Chondrocyte (in vitro differentiated cells): Measurements from ENCODE around the gene GPM6B. TPM values are rescaled to one million over a fixed set of nuclear protein-coding genes. Genes with fewer than 3 reads are reported as not detected.

ENCODE experiments used
- DNase-seq: peaks from one replicate; pipeline ENCODE4 v3.0.0; 2021; ENCODE audit warnings: mixed read lengths, low spot score
- H3K27ac Mint-ChIP-seq: one replicate; pipeline ENCODE4 v1.8.0; 2021; ENCODE audit warnings: mild to moderate bottlenecking, moderate library complexity, mixed read lengths; ENCODE audit not compliant: unreplicated experiment
- H3K27me3 Mint-ChIP-seq: 2 replicates; pipeline ENCODE4 v1.8.0; 2021; ENCODE audit warnings: low read depth, mixed read lengths
- H3K36me3 Mint-ChIP-seq: 2 replicates; pipeline ENCODE4 v1.8.0; 2021; ENCODE audit warnings: low read depth, mixed read lengths
- H3K4me1 Mint-ChIP-seq: 2 replicates; pipeline ENCODE4 v1.8.0; 2021; ENCODE audit warnings: low read depth, mild to moderate bottlenecking, mixed read lengths
- H3K4me3 Mint-ChIP-seq: one replicate; pipeline ENCODE4 v1.8.0; 2021; ENCODE audit warnings: mild to moderate bottlenecking, moderate library complexity, mixed read lengths; ENCODE audit not compliant: unreplicated experiment
- H3K9me3 Mint-ChIP-seq: 2 replicates; pipeline ENCODE4 v1.8.0; 2021; ENCODE audit warnings: low read depth, mixed read lengths
- total RNA-seq: library from RNA; stranded (reverse); gene quantifications from 3 replicates; pipeline ENCODE4 v1.2.1, GENCODE V29; 2021
- TF ChIP-seq, protein P1 (sequence below): fragments of 200-600 bp; sonication (generic); IDR thresholded peaks from 2 replicates; pipeline ENCODE4 v1.5.0; 2021; ENCODE audit warnings: antibody characterized with exemption, mild to moderate bottlenecking, moderate library complexity

The GPM6B gene
- total RNA-seq, 1 donor from 2014 or later: 28.8 TPM

- peaks cover 14% of the 10 kb centered on the region for H3K36me3 Mint-ChIP-seq
- no peak overlapping the region for H3K27ac Mint-ChIP-seq
- H3K4me1 Mint-ChIP-seq: no peaks in the 10 kb centered on the region
- no peak for DNase-seq
- no peaks in the 10 kb centered on the region for H3K27me3 Mint-ChIP-seq
- peaks cover 2% of the 10 kb centered on the region for H3K9me3 Mint-ChIP-seq
- H3K4me3 Mint-ChIP-seq: no peak overlapping the region
- TF ChIP-seq, protein P1, sequence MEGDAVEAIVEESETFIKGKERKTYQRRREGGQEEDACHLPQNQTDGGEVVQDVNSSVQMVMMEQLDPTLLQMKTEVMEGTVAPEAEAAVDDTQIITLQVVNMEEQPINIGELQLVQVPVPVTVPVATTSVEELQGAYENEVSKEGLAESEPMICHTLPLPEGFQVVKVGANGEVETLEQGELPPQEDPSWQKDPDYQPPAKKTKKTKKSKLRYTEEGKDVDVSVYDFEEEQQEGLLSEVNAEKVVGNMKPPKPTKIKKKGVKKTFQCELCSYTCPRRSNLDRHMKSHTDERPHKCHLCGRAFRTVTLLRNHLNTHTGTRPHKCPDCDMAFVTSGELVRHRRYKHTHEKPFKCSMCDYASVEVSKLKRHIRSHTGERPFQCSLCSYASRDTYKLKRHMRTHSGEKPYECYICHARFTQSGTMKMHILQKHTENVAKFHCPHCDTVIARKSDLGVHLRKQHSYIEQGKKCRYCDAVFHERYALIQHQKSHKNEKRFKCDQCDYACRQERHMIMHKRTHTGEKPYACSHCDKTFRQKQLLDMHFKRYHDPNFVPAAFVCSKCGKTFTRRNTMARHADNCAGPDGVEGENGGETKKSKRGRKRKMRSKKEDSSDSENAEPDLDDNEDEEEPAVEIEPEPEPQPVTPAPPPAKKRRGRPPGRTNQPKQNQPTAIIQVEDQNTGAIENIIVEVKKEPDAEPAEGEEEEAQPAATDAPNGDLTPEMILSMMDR: no peak
Measured at GRCh38 chrX:13755254-13755653, 61.6 kb downstream of the GPM6B start.

GRCh38 chrX:13754765-13755164 lies 62.1 kb downstream of the GPM6B start:
- Mint-ChIP-seq H3K4me3 (no peak overlapping the region), H3K4me1 (no peaks in the 10 kb centered on the region), H3K27ac (no peak overlapping the region), H3K36me3 (peaks cover 12% of the 10 kb centered on the region), H3K27me3 (no peaks in the 10 kb centered on the region), H3K9me3 (no peaks in the 10 kb centered on the region)
- TF ChIP-seq, protein P1: no peak
- DNase-seq: no peak

DNA sequence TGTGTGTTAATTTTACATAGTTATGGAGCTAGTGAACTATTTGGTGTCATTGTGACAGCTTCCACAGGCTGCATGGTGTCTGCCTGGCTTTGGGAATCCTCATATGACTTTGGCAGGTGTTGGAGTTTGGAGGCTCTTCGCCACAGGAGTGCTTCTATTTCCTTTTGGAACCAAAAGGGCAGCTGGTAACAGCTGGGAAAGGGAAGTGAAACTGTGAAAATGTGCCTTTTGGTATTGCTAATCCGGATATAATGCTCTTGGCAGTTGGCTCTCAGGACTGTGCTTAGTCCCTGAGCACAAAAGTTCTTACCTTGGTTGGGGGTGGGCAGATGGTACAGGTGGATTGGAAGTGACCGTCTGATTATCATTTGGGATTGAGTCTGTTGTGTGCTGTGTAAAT lies 64.2 kb downstream of the GPM6B start:
- no peak overlapping the region for H3K27ac Mint-ChIP-seq
- no peaks in the 10 kb centered on the region for H3K9me3 Mint-ChIP-seq
- H3K27me3 Mint-ChIP-seq: no peaks in the 10 kb centered on the region
- no peaks in the 10 kb centered on the region for H3K4me1 Mint-ChIP-seq
- peaks cover 8% of the 10 kb centered on the region for H3K36me3 Mint-ChIP-seq
- TF ChIP-seq, protein P1: no peak
- DNase-seq: no peak
- no peak overlapping the region for H3K4me3 Mint-ChIP-seq

- H3K27me3 Mint-ChIP-seq: no peaks in the 10 kb centered on the region
- H3K4me3 Mint-ChIP-seq: no peak overlapping the region
- TF ChIP-seq, protein P1: no peak
- H3K27ac Mint-ChIP-seq: no peak overlapping the region
- DNase-seq: no peak
- H3K36me3 Mint-ChIP-seq: peaks cover 8% of the 10 kb centered on the region
- H3K4me1 Mint-ChIP-seq: no peaks in the 10 kb centered on the region
- H3K9me3 Mint-ChIP-seq: no peaks in the 10 kb centered on the region
Measured at GRCh38 chrX:13752141-13752540, 64.8 kb downstream of the GPM6B start.

- H3K36me3 Mint-ChIP-seq: peaks cover 5% of the 10 kb centered on the region
- H3K4me3 Mint-ChIP-seq: no peak overlapping the region
- H3K4me1 Mint-ChIP-seq: no peaks in the 10 kb centered on the region
- TF ChIP-seq, protein P1: no peak
- no peaks in the 10 kb centered on the region for H3K9me3 Mint-ChIP-seq
- no peak overlapping the region for H3K27ac Mint-ChIP-seq
- DNase-seq: no peak
- no peaks in the 10 kb centered on the region for H3K27me3 Mint-ChIP-seq
Measured at GRCh38 chrX:13750812-13751211, 66.1 kb downstream of the GPM6B start.
